HG02884 (cell line): Measurements from ENCODE around the gene TMEM18.
A peak's percentile ranks its signal among the peaks of the same experiment; 100 is the strongest.
"Not testable (repeated sequence)": the region's sequence is repeated elsewhere in the genome, so short reads cannot be mapped to it uniquely, and the experiment has no call there.

Source experiments
- ATAC-seq: cut with Tn5 transposase; IDR thresholded peaks from one replicate; pipeline ENCODE4 v1.9.1; 2021; ENCODE audit warnings: mild to moderate bottlenecking, moderate library complexity; ENCODE audit not compliant: unreplicated experiment

TMEM18 gene

GRCh38 chr2:694174-694573 lies 17.0 kb upstream of the TMEM18 start:
- no peak for ATAC-seq

- no peak for ATAC-seq
These were observed 16.4 kb upstream of the TMEM18 start for GRCh38 chr2:693606-694005.

GRCh38 chr2:692767-693166 lies 15.6 kb upstream of the TMEM18 start:
- no peak for ATAC-seq

GRCh38 chr2:691821-692761 lies 14.9 kb upstream of the TMEM18 start:
- ATAC-seq: no peak

- ATAC-seq: no peak
These were observed 13.6 kb upstream of the TMEM18 start for GRCh38 chr2:690799-691198.

GRCh38 chr2:689877-690510 lies 12.8 kb upstream of the TMEM18 start:
- no peak for ATAC-seq

GRCh38 chr2:689237-689636 lies 12.0 kb upstream of the TMEM18 start:
- no peak for ATAC-seq

- ATAC-seq: no peak
These were observed 11.4 kb upstream of the TMEM18 start for GRCh38 chr2:688504-689076.

GRCh38 chr2:685421-685820 lies 8.2 kb upstream of the TMEM18 start:
- ATAC-seq: no peak

GRCh38 chr2:684913-685312 lies 7.7 kb upstream of the TMEM18 start:
- ATAC-seq: not testable (repeated sequence)

GRCh38 chr2:682226-682625 lies 5.0 kb upstream of the TMEM18 start:
- no peak for ATAC-seq

- ATAC-seq: no peak
These were observed 4.1 kb upstream of the TMEM18 start for GRCh38 chr2:681312-681711.

GRCh38 chr2:680496-680895 lies 3.3 kb upstream of the TMEM18 start:
- ATAC-seq: no peak

GRCh38 chr2:678964-679363 lies 1.8 kb upstream of the TMEM18 start:
- ATAC-seq: no peak

GRCh38 chr2:677959-678550 lies 849 bp upstream of the TMEM18 start:
- ATAC-seq: no peak

GRCh38 chr2:676647-677055 lies 555 bp downstream of the TMEM18 start:
- ATAC-seq: peak; percentile 76

- ATAC-seq: peak; percentile 33
These were observed 1.1 kb downstream of the TMEM18 start for GRCh38 chr2:675982-676646.

- no peak for ATAC-seq
These were observed 1.7 kb downstream of the TMEM18 start for GRCh38 chr2:675460-675859.

- no peak for ATAC-seq
These were observed 2.2 kb downstream of the TMEM18 start for GRCh38 chr2:675051-675450.

GRCh38 chr2:674321-674985 lies 2.8 kb downstream of the TMEM18 start:
- ATAC-seq: no peak
